ENCODE results near the gene CYTH1. TPM values are rescaled to one million over a fixed set of nuclear protein-coding genes. Genes with fewer than 3 reads are reported as not detected.

CYTH1 gene
- polyA plus RNA-seq, 2 donors, result 36.0 to 52.8 TPM

DNA sequence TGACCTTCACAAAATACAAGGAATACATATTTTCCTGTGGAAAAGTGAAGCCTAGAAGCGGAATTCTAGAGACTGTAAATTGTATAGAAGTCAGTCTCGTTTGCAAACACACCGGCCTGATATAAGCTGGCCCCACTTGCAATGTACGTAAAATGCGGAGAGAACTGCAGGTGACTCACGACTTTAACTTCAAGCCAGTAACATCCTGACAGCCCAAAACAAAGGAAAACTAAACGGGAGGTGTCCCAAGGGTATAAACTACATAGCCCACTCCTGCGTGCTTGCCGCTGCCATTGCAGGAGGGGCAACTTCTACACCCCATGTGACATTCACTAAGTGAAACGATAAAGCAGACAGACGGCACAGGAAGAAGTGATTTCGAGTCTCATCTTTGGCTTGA is 101.6 kb downstream of the CYTH1 start:
- Histone ChIP-seq H3K27me3 (ENCODE audit: control insufficient read depth in 1 of 2, insufficient read depth in 2 of 2, low read length in 2 of 2) (no peaks in the 10 kb centered on the region), H3K9me3 (ENCODE audit: control insufficient read depth in 2 of 2, insufficient read depth in 1 of 2, low read depth in 1 of 2, low read length in 1 of 2) (no peaks in the 10 kb centered on the region), H3K4me1 (ENCODE audit: control insufficient read depth in 2 of 2, insufficient read depth in 2 of 2, low read length in 1 of 2) (peaks cover 6% of the 10 kb centered on the region in 2 donors), H3K36me3 (ENCODE audit: control insufficient read depth in 2 of 2, insufficient read depth in 2 of 2, low read length in 1 of 2) (peaks cover 24 to 46% of the 10 kb centered on the region in 2 donors), H3K4me3 (ENCODE audit: low read depth in 1 of 2, low read length in 2 of 2) (no peak overlapping the region), H3K27ac (ENCODE audit: low read depth in 2 of 2, low read length in 1 of 2) (no peak overlapping the region)
- 81 to 83% methylated on average over 12 of the region's 12 CpGs for WGBS, 2 donors

DNA sequence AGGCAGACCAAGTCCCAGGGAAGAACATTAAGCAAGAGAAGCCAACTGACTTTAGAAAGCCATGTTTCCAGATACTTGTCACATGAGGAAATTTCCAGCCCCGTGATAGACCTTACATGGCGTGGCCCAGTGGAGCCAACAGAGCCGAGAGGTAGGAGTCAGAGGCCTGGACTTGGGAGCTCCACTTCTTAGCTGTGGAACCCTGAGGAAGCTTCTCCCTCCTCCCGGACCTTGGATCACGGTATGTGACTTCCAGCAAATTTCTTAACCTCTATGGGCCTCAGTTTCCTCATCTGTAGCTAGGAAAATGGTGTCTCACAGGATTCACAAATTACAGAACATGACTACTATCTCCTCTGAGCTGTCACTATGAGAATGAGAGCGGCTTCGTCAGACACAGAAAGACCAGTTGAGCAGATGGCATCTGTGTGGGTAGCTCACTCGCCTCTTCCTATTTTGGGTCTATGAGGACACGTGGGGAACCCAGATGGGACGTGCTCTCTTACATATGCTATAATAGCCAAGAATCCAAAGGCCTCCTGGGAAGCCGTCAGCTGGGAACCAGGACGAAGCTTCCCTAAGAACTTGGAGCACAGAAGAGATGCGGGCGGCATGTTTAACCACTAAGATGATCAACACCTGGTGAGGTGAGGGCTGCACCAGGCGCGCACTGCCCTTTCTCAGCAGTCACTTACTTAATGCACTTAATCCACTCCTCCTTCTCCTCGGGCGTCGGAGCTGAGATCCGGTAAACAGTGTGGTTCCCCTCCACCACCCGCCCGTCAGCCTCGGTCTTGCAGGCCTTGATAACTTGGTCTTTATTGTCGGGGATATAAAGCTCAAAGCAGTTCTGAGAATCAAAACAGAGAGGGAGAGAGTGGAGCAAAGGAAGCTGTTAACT is 102.3 kb downstream of the CYTH1 start:
- H3K4me3 ChIP-seq (ENCODE audit: low read depth in 1 of 2, low read length in 2 of 2), result no peak overlapping the region
- H3K27ac ChIP-seq (ENCODE audit: low read depth in 2 of 2, low read length in 1 of 2), result no peak overlapping the region
- 91 to 93% methylated on average over 24 of the region's 24 CpGs for WGBS, 2 donors
- no peaks in the 10 kb centered on the region for H3K9me3 ChIP-seq (ENCODE audit: control insufficient read depth in 2 of 2, insufficient read depth in 1 of 2, low read depth in 1 of 2, low read length in 1 of 2)
- H3K27me3 ChIP-seq (ENCODE audit: control insufficient read depth in 1 of 2, insufficient read depth in 2 of 2, low read length in 2 of 2), result no peaks in the 10 kb centered on the region
- H3K4me1 ChIP-seq (ENCODE audit: control insufficient read depth in 2 of 2, insufficient read depth in 2 of 2, low read length in 1 of 2), result peaks cover 6% of the 10 kb centered on the region in 2 donors
- peaks cover 24 to 49% of the 10 kb centered on the region in 2 donors for H3K36me3 ChIP-seq (ENCODE audit: control insufficient read depth in 2 of 2, insufficient read depth in 2 of 2, low read length in 1 of 2)

DNA sequence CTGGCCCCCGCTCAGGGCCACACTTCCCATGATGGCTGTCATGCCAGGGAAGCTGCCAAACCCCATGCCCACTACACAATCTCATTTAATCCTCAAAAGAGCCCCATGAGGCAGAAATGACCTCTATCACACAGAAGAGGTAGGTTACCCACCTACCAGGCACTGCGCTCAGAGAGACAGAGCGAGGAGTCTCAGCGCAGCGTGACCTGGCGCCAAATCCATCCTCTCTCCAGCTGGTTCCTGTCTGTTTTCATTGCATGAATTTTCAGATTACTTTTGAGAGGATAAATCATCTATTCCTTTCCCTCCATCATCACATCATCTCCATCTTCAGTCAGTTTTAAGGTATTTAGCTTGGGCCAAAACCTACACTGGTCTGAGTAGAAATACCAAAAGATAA is 103.4 kb downstream of the CYTH1 start:
- Histone ChIP-seq H3K9me3 (ENCODE audit: control insufficient read depth in 2 of 2, insufficient read depth in 1 of 2, low read depth in 1 of 2, low read length in 1 of 2) (no peaks in the 10 kb centered on the region), H3K4me1 (ENCODE audit: control insufficient read depth in 2 of 2, insufficient read depth in 2 of 2, low read length in 1 of 2) (peaks cover 6 to 9% of the 10 kb centered on the region in 2 donors), H3K4me3 (ENCODE audit: low read depth in 1 of 2, low read length in 2 of 2) (no peak overlapping the region), H3K36me3 (ENCODE audit: control insufficient read depth in 2 of 2, insufficient read depth in 2 of 2, low read length in 1 of 2) (peaks cover 24 to 56% of the 10 kb centered on the region in 2 donors), H3K27me3 (ENCODE audit: control insufficient read depth in 1 of 2, insufficient read depth in 2 of 2, low read length in 2 of 2) (no peaks in the 10 kb centered on the region), H3K27ac (ENCODE audit: low read depth in 2 of 2, low read length in 1 of 2) (no peak overlapping the region)
- WGBS, 2 donors, result 97% methylated on average over 6 of the region's 6 CpGs

DNA sequence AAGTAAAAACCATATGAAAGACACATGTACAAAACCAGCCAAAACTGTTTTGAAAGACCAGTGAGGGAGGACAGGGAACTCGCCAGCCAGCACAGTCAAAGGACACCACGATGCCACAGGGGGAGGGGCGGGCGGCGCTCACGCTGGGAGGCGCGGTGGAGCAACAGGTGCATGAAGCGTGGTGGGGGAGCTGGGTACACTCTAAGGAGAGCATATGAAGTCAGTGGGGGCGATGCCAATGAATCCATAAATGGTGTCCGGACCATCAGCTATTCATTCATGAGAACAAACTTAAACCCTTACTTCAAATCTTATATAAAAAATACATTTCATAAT is 103.9 kb downstream of the CYTH1 start:
- H3K4me1 ChIP-seq (ENCODE audit: control insufficient read depth in 2 of 2, insufficient read depth in 2 of 2, low read length in 1 of 2), result peaks cover 6 to 9% of the 10 kb centered on the region in 2 donors
- H3K27me3 ChIP-seq (ENCODE audit: control insufficient read depth in 1 of 2, insufficient read depth in 2 of 2, low read length in 2 of 2), result no peaks in the 10 kb centered on the region
- 93 to 96% methylated on average over 11 of the region's 11 CpGs for WGBS, 2 donors
- H3K27ac ChIP-seq (ENCODE audit: low read depth in 2 of 2, low read length in 1 of 2), result no peak overlapping the region
- no peak overlapping the region for H3K4me3 ChIP-seq (ENCODE audit: low read depth in 1 of 2, low read length in 2 of 2)
- H3K9me3 ChIP-seq (ENCODE audit: control insufficient read depth in 2 of 2, insufficient read depth in 1 of 2, low read depth in 1 of 2, low read length in 1 of 2), result no peaks in the 10 kb centered on the region
- H3K36me3 ChIP-seq (ENCODE audit: control insufficient read depth in 2 of 2, insufficient read depth in 2 of 2, low read length in 1 of 2), result peaks cover 24 to 57% of the 10 kb centered on the region in 2 donors

DNA sequence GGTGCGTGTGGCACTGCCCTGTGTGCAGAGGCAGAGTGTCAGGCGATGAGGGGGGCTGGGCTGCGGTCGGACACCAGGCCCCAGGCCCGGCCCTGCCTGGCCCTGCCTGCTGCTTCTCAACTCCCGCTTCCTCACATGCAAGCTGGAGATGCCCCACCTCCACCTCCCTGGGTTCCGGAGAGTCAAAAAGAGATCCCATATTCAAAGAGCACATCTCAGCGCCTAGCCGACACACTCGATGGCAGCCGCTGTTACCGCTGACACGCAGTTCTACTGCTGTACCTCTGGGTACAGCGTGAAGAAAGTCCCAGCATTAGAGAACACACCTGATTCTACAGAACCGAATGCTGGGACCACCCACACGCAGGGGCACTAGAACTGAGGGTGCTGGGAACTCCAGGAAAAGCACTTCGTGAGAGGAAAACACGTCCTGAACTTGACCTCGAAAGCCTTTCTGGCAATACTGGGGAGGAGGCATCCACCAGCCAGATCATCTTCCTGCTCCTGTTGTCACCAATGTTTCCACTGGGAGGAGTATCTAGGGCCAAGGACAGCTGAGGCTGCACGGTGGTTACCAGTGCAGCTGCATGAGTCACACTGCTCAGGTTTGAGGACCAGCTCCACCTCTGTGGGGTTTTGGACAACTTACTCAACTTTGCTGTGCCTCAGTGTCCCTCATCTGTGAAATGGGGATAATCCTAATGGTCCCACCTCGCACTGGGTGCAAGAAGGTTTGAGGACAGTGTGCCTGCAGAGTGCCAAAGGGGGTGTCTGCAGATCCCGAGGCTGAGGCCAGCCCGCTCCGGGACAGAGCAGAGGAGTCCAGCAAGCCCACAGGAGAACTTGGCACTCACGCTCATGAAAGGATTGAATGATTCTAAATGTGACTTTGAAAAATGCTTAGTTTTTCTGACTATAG is 104.5 kb downstream of the CYTH1 start:
- Histone ChIP-seq H3K4me3 (ENCODE audit: low read depth in 1 of 2, low read length in 2 of 2) (no peak overlapping the region), H3K27me3 (ENCODE audit: control insufficient read depth in 1 of 2, insufficient read depth in 2 of 2, low read length in 2 of 2) (no peaks in the 10 kb centered on the region), H3K4me1 (ENCODE audit: control insufficient read depth in 2 of 2, insufficient read depth in 2 of 2, low read length in 1 of 2) (peaks cover 6 to 11% of the 10 kb centered on the region in 2 donors), H3K36me3 (ENCODE audit: control insufficient read depth in 2 of 2, insufficient read depth in 2 of 2, low read length in 1 of 2) (peaks cover 24 to 55% of the 10 kb centered on the region in 2 donors), H3K27ac (ENCODE audit: low read depth in 2 of 2, low read length in 1 of 2) (no peak overlapping the region), H3K9me3 (ENCODE audit: control insufficient read depth in 2 of 2, insufficient read depth in 1 of 2, low read depth in 1 of 2, low read length in 1 of 2) (no peaks in the 10 kb centered on the region)
- WGBS, 2 donors, result 92 to 93% methylated on average over 25 of the region's 25 CpGs

DNA sequence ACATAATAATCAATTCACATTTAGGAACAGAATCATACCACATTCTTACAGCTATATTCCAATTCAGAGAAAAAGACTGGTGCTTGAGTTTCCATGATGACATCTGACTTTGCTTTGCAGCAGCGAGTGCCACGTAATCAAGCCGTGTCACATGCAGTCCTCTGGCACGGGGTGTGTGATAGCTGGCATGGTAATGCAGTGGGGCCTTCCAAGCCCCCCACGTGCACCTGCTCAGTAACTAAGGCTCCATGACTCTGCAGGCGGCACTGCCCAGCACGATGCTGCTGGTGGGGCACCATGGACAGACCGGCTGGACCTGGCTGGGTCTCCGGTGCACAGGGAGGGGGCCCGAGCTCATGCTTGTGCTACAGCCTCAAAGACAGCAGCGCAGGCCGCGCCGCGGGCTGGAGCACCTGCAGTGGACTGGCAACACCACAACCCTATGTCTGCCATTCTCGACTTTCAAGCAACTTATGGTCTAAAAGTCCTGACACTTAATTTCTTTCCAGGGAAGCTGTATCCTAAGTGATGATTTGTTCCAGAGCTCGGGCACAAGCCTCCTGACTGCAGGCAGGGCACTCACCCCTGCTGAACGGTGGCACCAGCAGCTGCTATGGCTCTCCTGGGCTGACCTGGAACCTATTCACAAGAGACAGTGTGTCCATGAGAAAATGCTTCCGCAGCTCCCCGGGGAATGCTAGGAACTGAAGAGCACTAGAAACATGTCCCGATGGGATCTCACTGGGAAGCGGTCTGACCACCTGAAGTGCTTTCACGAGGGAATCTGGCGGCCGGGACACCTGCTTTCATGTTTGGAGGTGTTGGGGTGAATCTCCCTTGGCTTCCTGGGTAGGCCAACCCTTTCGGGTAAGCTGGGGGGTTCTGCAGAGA is 105.4 kb downstream of the CYTH1 start:
- no peaks in the 10 kb centered on the region for H3K27me3 ChIP-seq (ENCODE audit: control insufficient read depth in 1 of 2, insufficient read depth in 2 of 2, low read length in 2 of 2)
- 95 to 96% methylated on average over 25 to 26 of the region's 26 CpGs for WGBS, 2 donors
- no peak overlapping the region for H3K4me3 ChIP-seq (ENCODE audit: low read depth in 1 of 2, low read length in 2 of 2)
- no peaks in the 10 kb centered on the region for H3K9me3 ChIP-seq (ENCODE audit: control insufficient read depth in 2 of 2, insufficient read depth in 1 of 2, low read depth in 1 of 2, low read length in 1 of 2)
- H3K36me3 ChIP-seq (ENCODE audit: control insufficient read depth in 2 of 2, insufficient read depth in 2 of 2, low read length in 1 of 2), result peaks cover 24 to 55% of the 10 kb centered on the region in 2 donors
- peaks cover 6 to 11% of the 10 kb centered on the region in 2 donors for H3K4me1 ChIP-seq (ENCODE audit: control insufficient read depth in 2 of 2, insufficient read depth in 2 of 2, low read length in 1 of 2)
- no peak overlapping the region for H3K27ac ChIP-seq (ENCODE audit: low read depth in 2 of 2, low read length in 1 of 2)

DNA sequence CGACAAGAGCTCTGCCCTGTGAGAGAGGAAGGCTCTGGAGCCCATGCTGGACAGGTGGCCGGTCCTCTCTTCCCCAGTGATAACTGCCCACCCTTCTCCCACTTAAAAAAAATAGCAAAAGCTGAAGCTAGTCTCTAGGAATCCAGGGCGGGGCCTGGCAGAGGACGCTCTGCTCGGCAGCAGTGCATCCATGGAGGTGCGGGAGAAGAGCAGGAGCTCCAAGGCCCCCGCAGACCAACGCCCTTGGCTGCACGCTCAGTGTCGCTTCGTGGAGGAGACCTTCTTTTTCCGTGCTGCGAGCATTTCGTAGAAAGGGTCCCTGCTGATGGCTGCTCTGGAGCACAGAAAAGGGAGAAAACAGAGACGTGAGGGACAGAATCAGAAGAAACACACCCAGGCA is 106.2 kb downstream of the CYTH1 start:
- Histone ChIP-seq H3K27ac (ENCODE audit: low read depth in 2 of 2, low read length in 1 of 2) (no peak overlapping the region), H3K9me3 (ENCODE audit: control insufficient read depth in 2 of 2, insufficient read depth in 1 of 2, low read depth in 1 of 2, low read length in 1 of 2) (no peaks in the 10 kb centered on the region), H3K36me3 (ENCODE audit: control insufficient read depth in 2 of 2, insufficient read depth in 2 of 2, low read length in 1 of 2) (peaks cover 24 to 57% of the 10 kb centered on the region in 2 donors), H3K4me3 (ENCODE audit: low read depth in 1 of 2, low read length in 2 of 2) (no peak overlapping the region), H3K27me3 (ENCODE audit: control insufficient read depth in 1 of 2, insufficient read depth in 2 of 2, low read length in 2 of 2) (no peaks in the 10 kb centered on the region), H3K4me1 (ENCODE audit: control insufficient read depth in 2 of 2, insufficient read depth in 2 of 2, low read length in 1 of 2) (peaks cover 0 to 5% of the 10 kb centered on the region in 2 donors)
- WGBS, 2 donors, result 91 to 92% methylated on average over 15 of the region's 15 CpGs

DNA sequence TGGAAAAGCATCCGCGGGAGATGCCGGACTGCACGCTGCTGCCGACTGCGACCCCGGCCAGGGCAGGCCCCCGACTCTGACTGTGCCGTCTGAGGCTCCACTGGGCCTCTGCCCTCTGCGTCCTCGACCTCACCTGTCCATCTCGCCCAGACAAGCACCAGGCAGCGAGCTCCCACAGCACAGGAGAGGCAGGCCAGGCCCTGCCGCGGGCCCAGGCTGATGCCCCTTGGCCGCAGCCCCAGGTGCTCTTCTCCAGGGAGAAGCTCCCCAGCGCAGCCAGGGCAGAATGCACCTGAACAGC is 106.8 kb downstream of the CYTH1 start:
- H3K4me3 ChIP-seq (ENCODE audit: low read depth in 1 of 2, low read length in 2 of 2), result no peak overlapping the region
- 89 to 91% methylated on average over 17 of the region's 17 CpGs for whole genome bisulfite sequencing, 2 donors
- no peaks in the 10 kb centered on the region for H3K27me3 ChIP-seq (ENCODE audit: control insufficient read depth in 1 of 2, insufficient read depth in 2 of 2, low read length in 2 of 2)
- no peaks in the 10 kb centered on the region for H3K9me3 ChIP-seq (ENCODE audit: control insufficient read depth in 2 of 2, insufficient read depth in 1 of 2, low read depth in 1 of 2, low read length in 1 of 2)
- H3K27ac ChIP-seq (ENCODE audit: low read depth in 2 of 2, low read length in 1 of 2), result no peak overlapping the region
- peaks cover 24 to 56% of the 10 kb centered on the region in 2 donors for H3K36me3 ChIP-seq (ENCODE audit: control insufficient read depth in 2 of 2, insufficient read depth in 2 of 2, low read length in 1 of 2)
- peaks cover 0 to 8% of the 10 kb centered on the region in 2 donors for H3K4me1 ChIP-seq (ENCODE audit: control insufficient read depth in 2 of 2, insufficient read depth in 2 of 2, low read length in 1 of 2)
